GM19240 (cell line): Measurements from ENCODE around the gene DDX55.
"Not testable (repeated sequence)": the region's sequence is repeated elsewhere in the genome, so short reads cannot be mapped to it uniquely, and the experiment has no call there.

ENCODE experiments used
- DNase-seq: peaks from one replicate; pipeline ENCODE4 v3.0.0; 2011; ENCODE audit warnings: low spot score; ENCODE audit not compliant: insufficient read length

Gene DDX55

DNA sequence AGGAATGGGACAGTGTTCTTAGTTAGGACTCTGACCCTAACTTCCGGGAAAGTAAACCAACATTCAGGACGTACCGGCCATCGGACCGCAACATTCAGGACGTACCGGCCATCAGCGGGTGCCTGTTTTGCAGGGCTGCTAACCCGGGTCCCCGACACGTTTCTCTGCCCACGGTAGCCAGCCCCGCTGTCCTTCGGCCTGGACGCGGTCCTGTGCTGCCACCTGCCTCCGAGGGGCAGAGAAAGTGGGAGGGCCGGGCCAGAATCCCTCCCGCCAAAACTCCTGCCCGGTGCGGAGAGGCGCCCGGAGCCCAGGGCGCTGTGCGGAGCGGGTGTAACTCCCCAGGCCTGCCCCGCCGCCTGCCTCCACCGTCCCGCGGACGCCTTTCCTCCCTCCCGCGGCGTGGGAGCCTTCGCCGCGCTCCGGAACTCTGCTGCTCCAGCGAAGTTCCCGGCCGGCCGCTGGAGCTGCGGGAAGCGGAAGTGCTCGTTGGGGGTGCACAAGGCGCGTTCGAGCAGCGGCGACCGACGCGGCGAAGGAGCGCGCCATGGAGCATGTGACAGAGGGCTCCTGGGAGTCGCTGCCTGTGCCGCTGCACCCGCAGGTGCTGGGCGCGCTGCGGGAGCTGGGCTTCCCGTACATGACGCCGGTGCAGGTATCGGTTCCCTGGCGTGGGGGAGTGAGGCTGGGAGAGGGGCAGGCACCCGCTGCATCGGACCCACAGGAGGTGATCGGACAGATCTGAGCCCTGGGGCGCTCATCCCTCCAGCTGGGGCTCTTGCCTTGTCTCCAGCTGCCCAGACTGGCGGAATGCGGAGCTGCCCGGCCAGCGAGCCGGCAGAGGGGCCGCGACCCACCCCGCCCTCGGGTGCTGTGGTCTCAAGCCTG lies at the start of gene DDX55:
TSS of gene DDX55 (plus strand) at position 498 of the 888 bp plus-strand sequence. CDS start at position 548, 50 bp downstream.
- DNase-seq: peak; percentile 55

DNA sequence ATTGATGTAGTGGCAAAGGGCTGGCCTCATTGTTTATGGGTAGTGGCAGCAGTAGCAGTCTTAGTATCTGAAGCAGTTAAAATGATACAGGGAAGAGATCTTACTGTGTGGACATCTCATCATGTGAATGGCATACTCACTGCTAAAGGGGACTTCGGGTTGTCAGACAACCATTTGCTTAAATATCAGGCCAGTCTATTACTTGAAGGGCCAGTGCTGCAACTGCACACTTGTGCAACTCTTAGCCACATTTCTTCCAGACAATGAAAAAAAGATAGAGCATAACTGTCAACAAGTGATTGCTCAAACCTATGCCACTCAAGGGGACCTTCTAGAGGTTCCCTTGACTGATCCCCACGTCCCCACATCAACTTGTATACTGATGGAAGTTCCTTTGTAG lies 47.8 kb upstream of the DDX55 start:
- DNase-seq: not testable (repeated sequence)

DNA sequence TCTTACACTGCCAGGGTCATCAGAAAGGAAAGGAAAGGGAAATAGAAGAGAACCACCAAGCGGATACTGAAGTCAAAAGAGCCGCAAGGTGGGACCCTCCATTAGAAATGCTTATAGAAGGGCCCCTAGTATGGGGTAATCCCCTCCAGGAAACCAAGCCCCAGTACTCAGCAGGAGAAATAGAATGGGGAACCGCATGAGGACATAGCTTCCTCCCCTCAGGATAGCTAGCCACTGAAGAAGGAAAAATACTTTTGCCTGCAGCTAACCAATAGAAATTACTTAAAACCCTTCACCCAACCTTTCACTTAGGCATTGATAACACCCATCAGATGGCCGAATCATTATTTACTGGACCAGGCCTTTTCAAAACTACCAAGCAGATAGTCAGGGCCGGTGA lies 47.1 kb upstream of the DDX55 start:
- DNase-seq: not testable (repeated sequence)

DNA sequence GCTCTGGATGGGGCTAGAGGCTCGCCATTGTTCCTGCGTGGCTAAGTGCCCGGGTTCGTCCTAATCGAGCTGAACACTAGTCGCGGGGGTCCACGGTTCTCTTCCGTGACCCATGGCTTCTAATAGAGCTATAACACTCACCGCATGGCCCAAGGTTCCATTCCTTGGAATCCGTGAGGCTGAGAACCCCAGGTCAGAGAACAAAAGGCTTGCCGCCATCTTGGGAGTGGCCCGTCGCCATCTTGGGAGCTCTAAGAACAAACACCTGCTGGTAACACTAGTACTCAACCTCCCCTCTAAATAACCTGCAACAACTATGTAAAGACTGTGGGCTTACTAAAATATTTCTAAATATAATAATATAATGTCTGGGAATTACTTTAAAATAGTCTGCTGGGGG lies 43.4 kb upstream of the DDX55 start:
- DNase-seq: not testable (repeated sequence)

DNA sequence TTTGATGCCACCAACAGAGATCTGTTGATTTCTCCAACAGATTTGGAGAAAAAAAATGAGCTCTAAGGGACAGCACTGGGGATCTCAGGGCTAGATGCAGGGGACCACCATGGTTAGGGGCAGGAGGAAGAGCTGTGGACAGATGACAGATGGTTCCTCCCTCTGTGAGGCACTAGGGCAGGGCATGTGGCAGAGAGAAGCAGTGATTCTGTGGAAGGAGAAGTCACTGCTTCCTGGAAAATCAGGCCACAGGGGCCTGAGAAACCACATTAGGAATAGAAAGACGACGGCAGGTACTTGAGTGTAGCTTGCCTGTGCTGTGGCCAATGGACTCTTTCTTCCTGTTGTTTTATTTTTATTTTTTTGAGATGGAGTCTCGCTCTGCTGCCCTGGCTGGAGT lies 42.4 kb upstream of the DDX55 start:
- no peak for DNase-seq

DNA sequence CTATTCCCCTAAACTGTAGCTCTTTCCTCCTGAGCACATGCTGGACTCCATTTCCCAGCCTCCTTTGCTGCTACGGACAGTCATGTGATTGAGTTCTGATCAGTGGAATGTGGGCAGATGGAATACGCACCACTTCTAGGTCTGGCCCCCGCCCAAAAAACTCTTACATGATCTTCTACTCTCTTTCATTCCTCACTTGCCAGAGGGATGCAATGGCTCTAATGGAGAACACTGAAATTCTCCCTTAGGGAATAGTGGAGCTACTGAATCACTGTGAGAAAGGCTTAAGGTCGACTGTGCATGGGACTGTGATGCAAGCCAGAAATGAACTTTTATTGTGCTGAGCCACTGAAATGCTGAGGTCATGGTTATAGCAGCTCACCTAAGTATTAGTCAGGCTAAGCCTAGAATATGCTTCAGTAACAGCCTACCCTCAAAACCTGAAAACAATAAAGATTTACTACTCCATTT lies 30.5 kb upstream of the DDX55 start:
- DNase-seq: no peak

DNA sequence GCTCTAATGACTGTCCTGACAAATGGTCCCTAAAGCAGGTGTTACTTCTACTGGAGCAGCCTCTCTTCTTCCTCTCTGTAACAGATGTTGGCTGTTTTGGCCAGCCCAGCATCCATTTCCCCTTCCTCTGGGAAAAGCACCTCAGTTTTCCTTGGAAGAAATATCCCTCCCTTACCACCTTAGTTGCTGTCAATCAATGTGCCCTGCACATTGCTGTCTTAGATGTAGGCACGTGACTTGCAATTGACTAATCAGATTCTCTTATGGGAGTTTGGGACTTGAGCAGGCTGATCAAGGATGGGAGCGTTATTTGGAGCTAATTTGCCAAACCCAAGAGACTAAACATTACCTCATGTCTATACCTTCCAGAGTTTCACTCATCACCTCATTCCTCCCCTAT lies 29.5 kb upstream of the DDX55 start:
- DNase-seq: no peak

DNA sequence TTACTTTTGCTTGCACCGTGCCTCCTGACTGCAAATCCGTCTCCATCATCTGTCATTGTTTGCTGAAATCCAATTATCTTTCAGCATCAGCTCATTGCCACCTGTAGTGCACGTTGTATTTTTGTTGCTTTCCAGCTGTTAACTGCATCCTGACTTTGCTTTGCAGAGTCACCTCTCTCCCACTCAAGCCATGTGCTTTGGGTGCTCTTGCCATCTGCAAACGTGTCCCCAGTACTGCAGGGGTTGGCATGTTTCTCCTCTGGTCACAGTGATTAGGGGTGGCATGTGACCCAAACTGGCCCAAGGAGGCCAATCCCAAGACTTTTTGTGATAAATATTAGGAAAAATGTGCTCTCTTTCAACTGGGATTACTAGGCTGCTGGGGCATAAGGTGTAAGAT lies 28.0 kb upstream of the DDX55 start:
- DNase-seq: no peak

- DNase-seq: no peak
These were observed 25.3 kb upstream of the DDX55 start for GRCh38 chr12:123576611-123577010.

DNA sequence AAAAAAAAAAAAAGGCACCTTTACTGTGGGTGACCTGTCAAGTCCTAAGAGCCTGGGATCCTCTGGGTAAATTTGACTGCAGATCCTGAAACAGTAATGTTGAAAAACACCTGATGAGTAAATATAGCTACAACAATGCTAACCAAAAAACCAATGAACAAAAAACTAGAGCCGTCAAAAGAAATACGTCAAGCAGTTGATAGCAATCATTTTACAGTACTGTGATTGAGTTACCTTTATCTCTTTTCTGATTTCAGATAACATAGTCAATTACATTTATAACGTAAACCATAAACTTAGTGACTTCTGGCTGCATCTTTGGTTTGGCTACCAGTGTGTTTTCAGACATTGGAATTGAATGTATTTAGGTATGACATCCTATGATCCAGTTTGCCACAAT lies 23.7 kb upstream of the DDX55 start:
- no peak for DNase-seq

- not testable (repeated sequence) for DNase-seq
These were observed 23.1 kb upstream of the DDX55 start for GRCh38 chr12:123578829-123579228.

- no peak for DNase-seq
These were observed 21.1 kb upstream of the DDX55 start for GRCh38 chr12:123580772-123581171.

DNA sequence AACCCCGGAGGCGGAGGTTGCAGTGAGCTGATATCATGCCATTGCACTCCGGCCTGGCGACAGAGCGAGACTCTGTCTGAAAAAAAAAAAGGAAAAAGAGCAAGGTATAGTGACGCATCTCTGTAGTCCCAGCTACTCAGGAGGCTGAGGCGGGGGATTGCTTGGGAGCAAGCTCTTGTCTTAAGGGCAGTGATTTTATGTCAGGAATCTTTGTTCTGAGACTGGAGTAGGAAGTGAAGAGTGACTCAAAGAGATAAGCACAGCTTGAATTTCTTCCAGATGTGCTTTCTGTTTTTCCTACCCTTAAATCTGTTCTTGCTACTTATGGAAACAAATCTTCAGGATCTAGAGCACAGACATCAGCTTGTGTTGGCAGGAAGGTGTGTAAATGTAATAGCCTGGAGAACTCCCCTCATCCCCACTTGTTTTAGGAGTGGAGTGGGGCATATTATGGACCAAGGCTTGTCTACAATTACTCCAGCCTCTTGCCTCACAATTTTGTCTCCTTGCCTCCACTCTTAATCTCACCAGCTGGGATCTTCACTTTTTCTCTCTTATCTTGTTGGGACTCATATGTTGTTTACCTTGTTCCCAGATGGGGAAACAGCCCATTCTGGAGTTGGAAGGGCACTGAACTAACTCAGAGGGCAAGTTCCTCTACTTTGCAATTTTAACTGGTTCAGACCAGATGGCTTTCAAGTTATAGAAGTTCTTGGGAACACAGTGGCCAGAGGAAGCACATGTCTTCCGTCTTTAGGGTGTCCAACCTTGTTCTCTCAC lies 10.0 kb upstream of the DDX55 start:
- no peak for DNase-seq

DNA sequence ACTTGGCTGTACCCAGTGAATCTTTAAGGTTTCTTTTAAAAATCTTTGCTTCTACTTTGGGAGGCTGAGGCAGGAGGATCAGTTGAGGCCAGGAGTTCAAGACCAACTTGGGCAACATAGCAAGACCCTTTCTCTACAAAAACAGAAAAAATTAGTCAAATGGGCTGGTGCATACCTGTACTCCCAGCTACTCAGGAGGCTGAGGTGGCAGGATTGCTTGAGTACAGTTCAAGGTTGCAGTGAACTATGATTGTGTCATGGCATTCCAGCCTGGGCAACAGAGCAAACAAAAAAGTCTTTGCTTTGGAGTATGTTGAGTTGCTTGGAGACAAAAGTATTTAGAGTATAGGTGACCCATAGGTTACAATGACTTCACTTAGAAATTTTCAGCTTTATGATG lies 6.2 kb upstream of the DDX55 start:
- DNase-seq: no peak

DNA sequence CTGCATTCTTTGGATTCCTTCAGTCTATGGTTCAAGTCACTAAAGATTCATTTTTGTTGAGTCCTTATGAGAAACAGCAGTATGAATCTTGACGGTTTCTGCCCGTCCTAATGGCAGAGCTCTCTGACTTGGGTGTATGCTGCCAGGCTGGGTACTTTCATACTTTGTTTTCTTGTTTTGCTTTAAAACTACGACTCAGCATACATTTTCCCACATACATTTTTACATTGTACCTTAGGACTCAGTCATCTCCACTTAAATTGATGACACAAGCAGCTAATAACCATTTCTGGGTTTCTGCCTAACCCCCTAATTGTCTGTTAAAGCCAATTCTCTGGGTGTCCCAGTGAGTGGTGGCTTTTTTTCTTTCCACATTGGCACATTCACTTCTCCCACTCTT lies 4.8 kb upstream of the DDX55 start:
- DNase-seq: no peak

DNA sequence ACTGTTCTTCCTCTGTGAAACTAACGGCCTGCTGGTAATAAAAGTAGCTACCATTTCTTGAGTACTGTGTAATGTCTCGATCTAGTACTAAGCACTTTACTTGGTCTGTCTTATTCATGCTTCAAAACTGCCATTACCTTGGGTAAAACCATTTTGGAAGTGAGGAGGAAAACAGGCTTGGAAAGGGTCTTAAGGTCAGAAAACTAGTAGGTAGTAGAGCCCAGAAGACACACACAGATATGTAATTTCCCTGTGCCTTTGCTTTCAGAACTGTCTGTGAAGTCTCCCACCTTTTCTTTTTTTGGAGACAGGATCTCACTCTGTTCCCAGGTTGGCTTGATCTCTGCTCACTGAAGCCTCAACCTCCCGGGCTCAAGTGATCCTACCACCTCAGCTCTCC lies 3.4 kb upstream of the DDX55 start:
- DNase-seq: no peak

DNA sequence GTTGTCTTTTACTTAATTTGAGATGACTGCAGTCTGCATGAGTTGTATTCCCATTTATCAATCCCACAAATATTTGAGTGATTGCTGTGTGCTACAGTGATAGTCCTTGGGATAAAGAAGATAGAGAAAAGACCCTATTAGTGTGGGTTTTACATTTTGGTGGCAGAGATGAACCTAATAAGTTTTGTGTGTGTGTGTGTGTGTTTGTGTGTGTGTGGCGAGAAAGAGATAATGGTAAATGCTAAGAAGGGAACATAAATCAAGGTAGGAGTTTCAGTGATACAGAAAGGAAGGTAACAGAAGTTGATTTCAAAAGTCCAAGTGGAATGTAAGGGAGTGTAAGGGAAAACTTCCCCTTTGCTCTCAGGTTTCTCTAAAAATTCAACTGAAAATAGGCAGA lies 2.6 kb upstream of the DDX55 start:
- DNase-seq: no peak

GRCh38 chr12:123599721-123600120 lies 2.2 kb upstream of the DDX55 start:
- no peak for DNase-seq

- no peak for DNase-seq
These were observed 824 bp downstream of the DDX55 start for GRCh38 chr12:123602651-123603195.

DNA sequence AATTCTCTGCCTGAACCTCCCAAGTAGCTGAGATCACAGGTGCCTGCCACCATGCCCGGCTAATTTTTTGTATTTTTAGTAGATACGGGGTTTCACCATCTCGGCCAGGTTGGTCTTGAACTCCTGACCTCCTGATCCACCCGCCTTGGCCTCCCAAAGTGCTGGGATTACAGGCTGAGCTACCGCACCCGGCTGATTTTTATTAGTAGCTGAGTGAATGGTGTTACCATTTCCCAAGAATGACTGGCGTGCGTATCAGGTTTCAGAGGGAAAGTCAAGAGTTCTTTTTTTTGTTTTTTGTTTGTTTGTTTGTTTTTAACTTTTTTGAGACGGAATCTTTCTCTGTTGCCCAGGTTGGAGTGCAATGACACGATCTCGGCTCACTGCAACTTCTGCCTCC lies 1.6 kb downstream of the DDX55 start:
- not testable (repeated sequence) for DNase-seq

DNA sequence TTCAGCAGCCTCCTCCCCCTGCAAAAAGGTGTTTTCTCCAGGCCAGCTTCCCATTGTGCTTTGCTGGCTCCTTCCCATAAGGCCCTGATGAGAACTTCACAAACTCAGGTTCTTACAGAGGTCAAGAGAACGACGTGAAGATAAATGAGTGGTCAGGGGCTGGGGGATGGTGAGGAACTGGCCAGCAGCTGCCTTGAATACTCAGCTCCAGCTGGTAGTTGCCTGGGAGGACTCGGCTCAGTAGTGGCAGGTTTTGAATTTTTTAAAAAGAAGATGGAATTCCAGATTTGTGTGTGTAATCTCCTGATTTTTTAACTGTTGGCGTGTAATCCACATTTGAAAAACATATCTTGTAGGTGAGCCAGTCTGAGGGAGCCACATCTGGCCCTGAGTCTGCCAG lies 5.9 kb downstream of the DDX55 start:
- no peak for DNase-seq

GRCh38 chr12:123608182-123608581 lies 6.3 kb downstream of the DDX55 start:
- no peak for DNase-seq
